HG02642 (cell line): ENCODE measurements around the gene ACCSL.

Experiments
- ATAC-seq: cut with Tn5 transposase; IDR thresholded peaks from one replicate; pipeline ENCODE4 v1.9.1; 2021; ENCODE audit warnings: mild to moderate bottlenecking; ENCODE audit not compliant: unreplicated experiment, poor library complexity

The ACCSL gene

DNA sequence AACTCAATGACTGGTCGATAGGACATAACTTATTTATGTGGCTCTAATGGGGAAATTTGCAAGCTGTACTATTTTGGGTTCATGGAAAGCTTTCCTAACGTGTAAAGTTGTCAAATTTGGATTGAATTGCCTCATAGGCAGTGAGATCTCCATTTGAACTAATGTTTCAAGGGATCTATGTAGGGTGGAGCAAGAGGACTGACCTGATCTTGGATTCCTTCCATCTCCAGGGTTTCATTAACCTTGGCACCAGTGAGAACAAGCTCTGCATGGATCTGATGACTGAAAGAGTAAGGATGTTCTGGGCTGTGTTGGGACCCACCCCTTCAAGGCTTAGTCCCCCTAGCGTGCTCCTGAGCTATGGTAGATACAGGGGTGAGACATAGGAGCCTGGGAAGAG is 2.1 kb downstream of the ACCSL start:
- ATAC-seq = no peak

DNA sequence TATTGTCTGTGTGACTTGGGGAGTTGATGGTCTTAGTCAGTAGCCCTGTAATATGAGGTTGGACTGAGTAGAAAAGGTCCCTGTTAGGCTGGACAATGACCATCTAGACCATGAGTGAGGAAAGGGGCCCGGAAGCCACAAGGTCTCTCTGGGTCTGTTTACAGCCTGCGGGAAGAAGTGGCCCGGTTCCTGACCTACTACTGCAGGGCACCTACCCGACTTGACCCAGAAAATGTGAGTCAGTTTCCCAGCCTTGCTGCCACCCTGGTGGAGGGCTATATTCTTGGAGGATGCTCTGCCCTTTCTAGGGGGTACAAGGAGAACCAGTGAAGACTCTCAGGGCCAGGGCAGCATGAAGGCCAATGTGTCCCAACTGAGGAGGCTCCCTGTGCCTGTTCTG is 3.4 kb downstream of the ACCSL start:
- ATAC-seq = no peak

DNA sequence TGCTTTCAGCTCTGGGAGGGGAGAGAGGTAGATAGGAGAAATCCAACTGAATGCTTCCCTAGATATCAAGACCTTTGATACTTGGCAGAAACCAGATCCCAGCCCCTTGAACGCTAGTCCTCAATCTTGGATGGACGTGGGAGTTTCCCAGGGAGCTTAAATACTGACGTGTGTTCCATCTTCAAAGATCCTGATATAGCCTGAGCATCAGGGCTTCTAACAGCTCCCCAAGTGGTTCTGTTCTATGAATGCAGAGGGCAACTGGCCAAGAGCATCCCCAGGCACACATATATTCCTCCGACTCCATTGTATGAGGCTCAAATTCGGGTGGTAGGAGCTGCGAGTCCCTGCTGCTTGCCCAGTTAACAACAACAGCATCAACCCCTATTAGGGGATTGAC is 9.6 kb downstream of the ACCSL start:
- ATAC-seq = no peak

- no peak for ATAC-seq
Measured at GRCh38 chr11:44058275-44058674, 10.5 kb downstream of the ACCSL start.

DNA sequence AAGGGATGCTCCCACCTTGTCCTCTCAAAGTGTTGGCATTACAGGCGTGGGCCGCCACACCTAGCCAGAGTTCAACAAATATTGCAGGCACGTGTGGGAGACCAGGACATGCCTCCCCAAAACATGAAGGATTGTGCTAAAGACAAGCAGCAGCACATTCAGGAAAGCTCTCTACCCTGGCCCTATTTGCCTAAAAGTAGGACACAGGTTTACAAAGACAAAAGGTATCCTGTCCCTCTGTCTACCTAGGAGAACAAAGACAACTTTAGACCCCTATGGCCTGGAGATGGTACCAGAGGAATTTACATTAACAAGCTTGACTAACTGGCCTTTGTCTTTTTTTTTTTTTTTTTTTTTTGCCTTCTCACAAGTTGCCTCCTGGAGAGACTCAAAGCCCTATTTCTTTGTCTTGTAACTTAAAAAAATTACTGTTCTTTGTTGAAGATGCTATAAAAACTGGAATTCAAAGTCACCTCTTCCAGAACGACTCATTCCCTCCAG is 17.4 kb downstream of the ACCSL start:
- no peak for ATAC-seq

DNA sequence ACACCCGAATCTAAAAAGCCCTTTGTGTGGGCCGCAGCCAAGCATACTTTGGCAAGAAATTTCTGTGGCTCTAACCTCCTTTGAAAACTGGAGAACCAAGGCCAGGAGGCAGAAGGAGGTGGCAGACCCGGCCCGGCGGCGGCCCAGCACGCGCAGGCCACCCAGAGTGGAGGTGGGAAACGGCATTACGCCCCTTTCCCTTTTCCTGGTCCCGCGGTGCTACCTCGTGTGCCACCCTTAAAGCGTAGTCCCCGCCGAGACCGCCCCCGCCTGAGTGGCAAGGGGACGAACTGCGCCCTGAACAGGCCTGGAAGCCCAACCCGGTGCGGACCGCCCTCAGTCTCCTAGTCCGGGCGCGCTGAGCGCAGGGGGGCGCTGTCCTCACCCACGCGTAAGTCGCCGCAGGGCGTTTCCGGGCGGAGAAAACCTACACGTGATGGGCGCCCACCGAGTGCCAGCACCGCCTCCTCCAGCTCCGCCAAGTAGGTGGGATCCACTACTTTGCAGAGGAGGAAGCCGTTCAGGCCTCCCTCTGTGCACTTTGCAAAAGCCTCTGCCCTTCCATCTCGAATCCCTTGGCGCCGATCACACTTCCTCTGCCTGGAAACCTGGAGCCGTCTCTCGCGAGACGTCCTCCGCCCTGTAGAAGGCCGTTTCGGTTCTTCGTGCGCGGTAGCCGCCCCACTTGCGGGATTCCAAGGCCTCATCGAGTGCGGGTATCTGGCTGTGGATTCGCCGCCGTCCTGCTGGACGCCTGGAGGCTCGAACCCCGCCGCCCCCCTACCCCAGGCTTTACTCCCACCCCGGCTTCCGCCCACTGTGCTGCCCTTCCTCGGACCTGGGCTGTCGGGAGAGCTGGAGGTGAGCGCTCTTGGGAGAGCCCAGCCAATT is 18.3 kb downstream of the ACCSL start, which contains the start of gene ACCS:
ACCS (plus strand) TSS at position 430 of the 891 bp plus-strand sequence. CDS start 1,358 bp downstream, outside the sequence.
- ATAC-seq = peak; percentile 99

DNA sequence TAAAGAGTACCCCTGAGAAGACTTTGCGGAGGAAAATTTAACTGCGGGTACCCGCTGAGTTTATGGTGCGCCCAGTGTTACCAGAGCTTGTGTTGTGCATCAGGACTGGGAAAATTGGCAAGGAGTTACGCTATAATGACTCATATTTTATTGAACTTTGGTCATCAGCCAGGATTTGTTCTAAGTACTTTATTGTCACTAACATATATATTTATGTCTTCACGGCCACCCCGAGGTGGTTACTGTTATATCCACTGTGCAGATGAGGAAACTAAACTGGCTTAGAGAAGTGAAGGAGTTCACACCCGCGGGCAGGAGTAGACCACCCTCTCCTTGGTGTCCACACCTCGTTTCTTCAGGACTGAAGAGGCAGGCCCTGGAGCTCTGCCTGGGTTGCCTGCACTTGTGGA is 19.0 kb downstream of the ACCSL start:
- ATAC-seq = no peak

GRCh38 chr11:44067266-44067665 is 19.5 kb downstream of the ACCSL start:
- ATAC-seq = no peak

DNA sequence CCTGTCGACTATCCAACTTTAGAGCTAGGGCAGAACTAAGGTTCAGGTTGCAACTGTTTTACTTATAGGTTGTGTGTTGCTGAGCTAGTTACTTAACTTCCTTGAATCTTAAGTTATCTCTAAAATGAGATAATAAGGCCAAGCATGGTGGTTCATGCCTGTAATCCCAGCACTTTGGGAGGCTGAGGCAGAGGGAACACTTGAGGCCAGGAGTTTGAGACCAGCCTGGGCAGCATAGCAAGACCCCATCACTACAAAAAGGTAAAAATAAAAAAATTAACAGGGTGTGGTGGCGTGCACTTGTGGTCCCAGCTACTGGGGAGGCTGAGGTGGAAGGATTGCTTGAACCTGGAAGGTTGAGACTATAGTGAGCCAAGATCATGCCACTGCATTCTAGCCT is 20.4 kb downstream of the ACCSL start:
- no peak for ATAC-seq

DNA sequence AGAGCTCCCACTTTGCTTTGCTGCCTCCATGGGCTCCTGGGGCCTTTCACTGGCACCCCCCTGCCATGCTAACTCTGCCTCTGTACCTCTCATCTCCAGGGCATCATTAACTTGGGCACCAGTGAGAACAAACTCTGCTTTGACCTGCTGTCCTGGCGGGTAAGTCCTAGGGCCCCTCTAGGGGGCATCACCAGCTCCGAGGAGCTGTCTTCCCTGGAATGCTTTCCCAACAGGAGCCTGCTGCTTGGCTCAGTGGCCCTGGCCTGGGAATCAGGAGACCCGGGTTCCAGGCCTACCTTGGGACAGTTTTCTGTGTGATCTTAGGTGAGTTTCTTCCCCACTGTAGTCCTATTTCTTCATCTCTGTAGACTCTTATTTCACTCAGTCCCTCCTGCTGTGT is 23.4 kb downstream of the ACCSL start:
- no peak for ATAC-seq

DNA sequence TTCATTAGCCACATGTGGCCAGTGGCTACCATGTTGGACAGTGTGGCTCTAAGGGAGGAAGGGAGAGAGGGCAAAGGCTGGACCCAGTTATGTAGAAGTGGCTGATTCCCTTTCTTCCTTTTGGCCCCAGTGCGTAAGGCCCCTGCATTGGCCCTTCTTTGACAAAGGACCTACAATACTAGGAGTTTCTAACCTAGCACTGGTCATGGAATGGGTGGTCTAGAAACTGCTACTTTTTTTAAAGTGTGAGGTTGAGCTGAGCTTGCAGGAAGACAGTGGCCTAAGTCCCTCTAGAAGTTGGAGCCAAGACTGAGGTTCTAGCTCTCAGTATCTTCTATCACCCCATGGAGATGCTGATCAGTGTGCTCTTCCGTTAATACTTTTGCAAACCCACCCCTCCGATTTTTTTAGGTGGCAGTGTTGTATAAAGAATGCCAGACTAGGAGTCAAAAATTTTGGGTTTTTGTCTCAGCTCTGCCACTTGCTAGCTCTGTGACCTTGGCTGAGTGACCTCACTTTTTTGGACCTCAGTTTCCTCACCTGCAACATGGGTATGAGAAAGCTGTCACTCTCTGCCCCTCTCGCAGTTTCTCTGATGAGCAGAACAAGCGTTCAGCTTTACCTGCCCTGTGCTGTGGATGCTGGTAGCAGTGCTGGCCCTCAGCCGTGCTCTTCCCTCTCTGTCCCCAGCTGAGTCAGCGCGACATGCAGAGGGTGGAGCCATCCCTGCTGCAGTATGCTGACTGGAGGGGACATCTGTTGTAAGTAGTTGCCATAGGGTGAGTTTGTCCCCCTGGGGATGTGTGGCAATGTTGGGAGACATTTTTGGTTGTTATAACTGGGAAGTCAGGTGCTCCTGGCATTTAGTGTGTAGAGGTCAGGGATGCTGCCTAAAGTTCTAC is 25.2 kb downstream of the ACCSL start:
- no peak for ATAC-seq

DNA sequence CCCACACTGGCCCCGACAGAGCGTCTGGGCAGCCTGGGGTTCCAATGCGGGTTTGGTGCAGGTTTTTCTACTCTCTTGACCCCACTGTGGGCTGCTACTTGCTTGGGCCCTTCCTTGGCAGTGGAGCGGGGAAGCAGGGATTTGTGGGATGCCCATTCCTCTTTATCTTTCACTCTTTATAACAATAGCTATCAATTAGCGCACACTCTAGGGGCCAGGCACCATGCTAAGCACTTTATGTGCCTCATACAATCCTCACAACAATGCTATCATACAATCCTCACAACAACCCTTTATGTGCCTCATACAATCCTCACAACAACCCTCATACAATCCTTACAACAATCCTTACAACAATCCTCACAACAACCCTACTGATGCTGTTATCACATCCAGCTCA is 31.0 kb downstream of the ACCSL start:
- ATAC-seq = no peak

- ATAC-seq = no peak
Measured at GRCh38 chr11:44079376-44079775, 31.6 kb downstream of the ACCSL start.

DNA sequence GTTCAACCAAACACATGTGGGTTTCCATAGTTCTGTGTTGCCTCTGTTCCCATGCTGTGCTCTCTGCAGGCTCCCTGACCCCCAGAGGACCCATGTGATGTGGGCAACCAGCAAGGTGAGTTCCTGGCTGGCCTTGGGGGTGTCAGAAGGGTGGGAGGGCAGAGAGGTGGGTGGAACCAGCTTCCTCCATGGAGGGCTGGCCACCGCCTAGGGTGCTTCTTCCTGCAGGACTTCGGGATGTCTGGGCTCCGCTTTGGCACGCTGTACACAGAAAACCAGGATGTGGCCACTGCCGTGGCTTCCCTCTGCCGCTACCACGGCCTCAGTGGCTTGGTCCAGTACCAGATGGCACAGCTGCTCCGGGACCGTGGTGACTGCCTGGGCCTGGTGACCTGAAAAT is 33.2 kb downstream of the ACCSL start:
- ATAC-seq = no peak

DNA sequence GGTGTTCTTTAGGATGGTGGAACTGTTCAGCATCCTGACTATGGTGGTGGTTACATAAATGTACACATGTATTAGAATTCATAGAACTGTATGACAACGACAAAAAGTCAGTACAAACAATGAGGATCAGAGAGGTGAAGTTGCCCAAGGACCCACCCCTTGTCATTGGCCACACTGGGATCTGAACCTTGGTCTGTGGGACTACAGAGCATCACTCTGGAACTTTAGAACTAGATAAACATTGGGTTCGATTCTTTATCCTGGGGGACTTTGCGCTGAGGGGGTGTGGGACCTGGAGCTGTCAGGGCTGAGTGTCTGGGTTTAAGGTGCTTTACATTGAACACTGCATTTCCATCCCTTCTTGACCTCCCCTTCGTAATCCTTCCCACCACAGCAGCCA is 34.9 kb downstream of the ACCSL start:
- ATAC-seq = no peak

DNA sequence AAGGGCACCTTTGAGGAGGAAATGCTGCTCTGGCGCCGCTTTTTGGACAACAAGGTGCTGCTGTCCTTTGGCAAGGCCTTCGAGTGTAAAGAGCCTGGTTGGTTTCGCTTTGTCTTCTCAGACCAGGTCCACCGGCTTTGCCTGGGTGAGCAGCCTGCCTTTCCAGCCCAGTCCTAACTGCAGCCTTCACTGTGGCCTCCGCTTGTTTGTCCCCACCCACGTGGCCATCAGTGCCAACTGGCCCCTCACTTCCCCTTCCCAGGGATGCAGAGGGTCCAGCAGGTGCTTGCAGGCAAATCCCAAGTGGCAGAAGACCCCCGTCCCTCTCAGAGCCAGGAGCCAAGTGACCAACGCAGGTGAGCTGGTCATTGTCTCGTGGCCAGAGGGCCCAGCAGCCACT is 35.7 kb downstream of the ACCSL start:
- ATAC-seq = no peak

DNA sequence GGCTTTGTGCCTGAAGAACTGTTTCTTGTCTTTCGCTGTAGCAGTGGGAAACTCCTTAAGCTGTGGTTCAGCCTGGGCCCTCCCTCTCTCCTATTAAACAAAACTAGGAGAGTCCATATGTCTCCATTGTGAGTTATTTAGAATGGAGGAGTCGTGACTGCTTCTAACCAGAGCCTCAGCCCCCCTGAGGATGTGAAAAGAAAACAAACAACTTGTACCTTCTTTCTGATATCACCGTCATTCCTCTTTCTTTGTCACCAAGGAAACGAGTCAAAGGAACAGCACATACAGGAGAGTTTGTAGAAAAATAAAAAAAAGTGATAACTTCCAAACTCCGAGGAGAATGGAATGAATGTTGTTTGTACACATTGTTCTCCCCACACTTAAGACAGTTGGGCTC is 36.1 kb downstream of the ACCSL start:
- ATAC-seq = no peak

GRCh38 chr11:44085330-44085729 is 37.5 kb downstream of the ACCSL start:
- no peak for ATAC-seq

DNA sequence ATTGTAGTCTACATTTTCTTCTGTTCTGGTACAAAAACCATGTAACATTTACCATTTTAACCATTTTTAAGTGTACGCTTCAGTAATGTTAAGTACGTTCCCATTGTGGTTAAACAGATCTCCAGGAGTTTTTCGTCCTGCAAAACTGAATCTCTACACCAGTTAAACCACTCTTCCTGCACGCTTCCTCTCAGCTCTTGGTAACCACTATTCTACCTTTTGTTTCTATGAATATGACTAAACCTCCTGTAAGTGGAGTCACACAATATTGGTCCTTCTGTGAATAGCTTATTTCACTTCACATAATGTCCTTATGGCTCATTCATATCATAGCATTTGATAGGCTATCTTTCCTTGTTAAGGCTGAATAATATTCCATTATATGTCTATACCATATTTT is 40.6 kb downstream of the ACCSL start:
- ATAC-seq = no peak

DNA sequence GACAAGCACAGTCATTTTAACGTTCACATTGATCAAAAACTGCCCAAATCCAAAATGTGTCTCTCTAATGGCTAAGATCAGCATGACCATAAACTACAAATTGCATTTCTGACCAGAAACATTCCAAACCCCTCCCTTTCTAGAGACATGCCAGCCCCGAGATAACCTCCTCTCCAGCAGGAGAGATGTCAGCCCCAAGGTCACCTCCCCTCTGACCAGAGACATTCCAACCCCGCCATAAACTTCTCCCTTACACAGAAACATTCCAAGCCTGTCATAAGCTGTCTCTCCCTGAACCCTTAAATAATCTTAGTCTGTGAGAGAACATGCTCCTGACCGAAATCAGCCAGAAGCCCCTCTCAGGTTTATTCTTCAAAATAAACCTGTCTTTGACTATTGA is 41.1 kb downstream of the ACCSL start:
- ATAC-seq = no peak

- ATAC-seq = no peak
Measured at GRCh38 chr11:44090539-44090938, 42.8 kb downstream of the ACCSL start.
